WTC11 (cell line): ENCODE results near the gene MRPL24. TPM values are rescaled to one million over a fixed set of nuclear protein-coding genes. Genes with fewer than 3 reads are reported as not detected.

ENCODE experiments used
- ATAC-seq: fragments of 200-7000 bp; cut with Tn5 transposase; 2 replicates; pipeline ENCODE4 v1.10.0; 2021; ENCODE audit warnings: mild to moderate bottlenecking, moderate library complexity
- CTCF ChIA-PET: fragments of 300-600 bp; sonication (Branson Sonifier 250); formaldehyde crosslinking; loops from one replicate; lab custom pipeline; 2021; ENCODE audit warnings: antibody characterized with exemption; lab: Charles Lee
- POLR2A ChIA-PET: fragments of 350-600 bp; sonication (Branson Sonifier 250); formaldehyde crosslinking; loops from one replicate; lab custom pipeline; 2021; ENCODE audit warnings: antibody characterized with exemption; lab: Charles Lee
- DNase-seq: peaks from one replicate; pipeline ENCODE4 v3.0.0; 2021; ENCODE audit warnings: low spot score
- H3K27ac Mint-ChIP-seq: 2 replicates; pipeline ENCODE4 v1.8.0; 2021; ENCODE audit warnings: mixed read lengths
- H3K27me3 Mint-ChIP-seq: 2 replicates; pipeline ENCODE4 v1.8.0; 2021; ENCODE audit warnings: low read depth, mild to moderate bottlenecking, moderate library complexity, mixed read lengths
- H3K36me3 Mint-ChIP-seq: 2 replicates; pipeline ENCODE4 v1.8.0; 2021; ENCODE audit warnings: mixed read lengths
- H3K4me1 Mint-ChIP-seq: 2 replicates; pipeline ENCODE4 v1.8.0; 2022; ENCODE audit warnings: mixed read lengths
- H3K4me3 Mint-ChIP-seq: 2 replicates; pipeline ENCODE4 v1.8.0; 2021; ENCODE audit warnings: mild to moderate bottlenecking, moderate library complexity, mixed read lengths
- H3K9me3 Mint-ChIP-seq: 2 replicates; pipeline ENCODE4 v1.8.0; 2021; ENCODE audit warnings: mixed read lengths
- ATF1 ChIP-seq: sonication (generic); formaldehyde crosslinking; IDR thresholded peaks from 2 replicates; pipeline ENCODE4 v1.8.1; 2023; ENCODE audit warnings: mild to moderate bottlenecking, moderate library complexity, missing genetic modification reagents
- ATF3 ChIP-seq: sonication (generic); formaldehyde crosslinking; conservative IDR thresholded peaks from 2 replicates; pipeline ENCODE4 v1.8.1; 2022; ENCODE audit warnings: mild to moderate bottlenecking, missing genetic modification reagents
- EMX1 ChIP-seq: fragments of 250-450 bp; sonication (Bioruptor Pico); IDR thresholded peaks from 2 replicates; pipeline ENCODE4 v1.8.0; 2021; ENCODE audit warnings: mild to moderate bottlenecking
- ETV6 ChIP-seq: sonication (generic); formaldehyde crosslinking; IDR thresholded peaks from 2 replicates; pipeline ENCODE4 v1.8.1; 2022; ENCODE audit warnings: mild to moderate bottlenecking, missing genetic modification reagents
- FOXJ3 ChIP-seq: sonication (generic); formaldehyde crosslinking; IDR thresholded peaks from 2 replicates; pipeline ENCODE4 v1.9.0; 2021; ENCODE audit warnings: missing genetic modification reagents, mild to moderate bottlenecking, borderline replicate concordance
- FOXP4 ChIP-seq: sonication (generic); formaldehyde crosslinking; IDR thresholded peaks from 2 replicates; pipeline ENCODE4 v1.8.0; 2022; ENCODE audit warnings: mild to moderate bottlenecking, missing genetic modification reagents
- HMGA2 ChIP-seq: fragments of 250-450 bp; sonication (Bioruptor Pico); IDR thresholded peaks from 2 replicates; pipeline ENCODE4 v1.4.0; 2021; ENCODE audit warnings: mild to moderate bottlenecking, moderate library complexity
- NR2C2 ChIP-seq: sonication (generic); formaldehyde crosslinking; IDR thresholded peaks from 2 replicates; pipeline ENCODE4 v1.8.0; 2022; ENCODE audit warnings: mild to moderate bottlenecking, missing genetic modification reagents
- NR3C1 ChIP-seq: sonication (generic); formaldehyde crosslinking; conservative IDR thresholded peaks from 2 replicates; pipeline ENCODE4 v1.8.1; 2023; ENCODE audit warnings: low read depth, mild to moderate bottlenecking, missing genetic modification reagents
- STAT6 ChIP-seq: sonication (generic); formaldehyde crosslinking; conservative IDR thresholded peaks from 2 replicates; pipeline ENCODE4 v1.8.1; 2023; ENCODE audit warnings: mild to moderate bottlenecking, low read depth, missing genetic modification reagents, moderate library complexity
- ZBTB21 ChIP-seq: sonication (generic); formaldehyde crosslinking; IDR thresholded peaks from 2 replicates; pipeline ENCODE4 v1.8.1; 2023; ENCODE audit warnings: mild to moderate bottlenecking, missing genetic modification reagents, borderline replicate concordance
- ZMAT4 ChIP-seq: fragments of 250-450 bp; sonication (Bioruptor Pico); IDR thresholded peaks from 2 replicates; pipeline ENCODE4 v1.9.0; 2021; ENCODE audit warnings: mild to moderate bottlenecking
- ZNF219 ChIP-seq: sonication (generic); formaldehyde crosslinking; IDR thresholded peaks from 2 replicates; pipeline ENCODE4 v1.8.0; 2023; ENCODE audit warnings: missing genetic modification reagents, mild to moderate bottlenecking, borderline replicate concordance
- ZNF263 ChIP-seq: sonication (generic); formaldehyde crosslinking; IDR thresholded peaks from 2 replicates; pipeline ENCODE4 v1.8.1; 2022; ENCODE audit warnings: low read depth, mild to moderate bottlenecking, moderate library complexity, missing genetic modification reagents
- ZNF317 ChIP-seq: sonication (generic); formaldehyde crosslinking; IDR thresholded peaks from 2 replicates; pipeline ENCODE4 v1.8.1; 2023; ENCODE audit warnings: low read depth, mild to moderate bottlenecking, moderate library complexity, missing genetic modification reagents, borderline replicate concordance
- ZNF532 ChIP-seq: fragments of 250-450 bp; sonication (Bioruptor Pico); IDR thresholded peaks from 2 replicates; pipeline ENCODE4 v1.9.0; 2021; ENCODE audit warnings: mild to moderate bottlenecking, borderline replicate concordance
- total RNA-seq: library from RNA; stranded (reverse); gene quantifications from 3 replicates; pipeline ENCODE4 v1.2.3, GENCODE V29; 2021

MRPL24 gene
- total RNA-seq, 1 experiment from 2014 or later: 35.2 TPM

- CTCF ChIA-PET: interaction anchor here (1.6 to 25.2 kb wide), 3 partner anchors 10 to 26 kb away, joined by 7 to 1553 read pairs (median 17); no protein-coding TSS in a partner anchor
- H3K4me3 Mint-ChIP-seq: no peak overlapping the region
- POLR2A ChIA-PET: interaction anchor here (0.8 to 1.4 kb wide), 2 partner anchors 11 to 51 kb away, joined by 5 to 6 read pairs; no protein-coding TSS in a partner anchor
- ATAC-seq (no peak), DNase-seq (no peak)
- TF ChIP-seq FOXJ3 (CRISPR knock-in tag) (no peak), ZBTB21 (CRISPR knock-in tag) (no peak), ETV6 (no peak), EMX1 (CRISPR knock-in tag) (no peak), NR3C1 (CRISPR knock-in tag) (no peak), NR2C2 (no peak), ZNF219 (CRISPR knock-in tag) (no peak), ATF1 (CRISPR knock-in tag) (no peak), ZNF263 (CRISPR knock-in tag) (no peak), ATF3 (CRISPR knock-in tag) (no peak), ZMAT4 (no peak), FOXP4 (CRISPR knock-in tag) (no peak), STAT6 (CRISPR knock-in tag) (no peak), ZNF317 (CRISPR knock-in tag) (no peak)
- H3K4me1 Mint-ChIP-seq: peaks cover 33% of the 10 kb centered on the region
- peaks cover 23% of the 10 kb centered on the region for H3K27me3 Mint-ChIP-seq
- H3K9me3 Mint-ChIP-seq: no peaks in the 10 kb centered on the region
- H3K27ac Mint-ChIP-seq: peak overlapping the region; percentile 44; the same call in 1 of the 2 replicates
- peaks cover 38% of the 10 kb centered on the region for H3K36me3 Mint-ChIP-seq
Observed at GRCh38 chr1:156700736-156701531, 40.0 kb downstream of the MRPL24 start.

- peaks cover 10% of the 10 kb centered on the region for H3K27me3 Mint-ChIP-seq
- H3K27ac Mint-ChIP-seq: peak overlapping the region; percentile 79
- H3K4me1 Mint-ChIP-seq: peaks cover 36% of the 10 kb centered on the region
- DNase-seq (no peak), ATAC-seq (no peak)
- H3K36me3 Mint-ChIP-seq: peaks cover 38% of the 10 kb centered on the region
- POLR2A ChIA-PET: interaction anchor here (0.7 kb wide), 2 partner anchors 9 to 177 kb away, joined by 3 read pairs; no protein-coding TSS in a partner anchor
- no peaks in the 10 kb centered on the region for H3K9me3 Mint-ChIP-seq
- TF ChIP-seq HMGA2 (CRISPR knock-in tag): no peak
- no peak for TF ChIP-seq ZNF532 (CRISPR knock-in tag)
- TF ChIP-seq, all 79 proteins: peak for 0
- H3K4me3 Mint-ChIP-seq: no peak overlapping the region
- CTCF ChIA-PET: interaction anchor here (0.5 to 25.2 kb wide), 3 partner anchors 11 to 53 kb away, joined by 3 to 1553 read pairs (median 17); no protein-coding TSS in a partner anchor
Observed at GRCh38 chr1:156698995-156699394, 41.9 kb downstream of the MRPL24 start.
